Measurements from ENCODE around the gene EXOC6B. TPM values are rescaled to one million over a fixed set of nuclear protein-coding genes. Genes with fewer than 3 reads are reported as not detected.

EXOC6B gene
- total and polyA plus RNA-seq, 2 of the 8 experiments (the other 6 are each of a cell fraction or from before 2014, with no cell fraction given): 13.5 to 33.0 TPM

GRCh38 chr2:72576861-72577260 lies 249.0 kb downstream of the EXOC6B start:
- FAIRE-seq: no peak
- Histone ChIP-seq H2BK120ac (replicated peaks; ENCODE audit: low read depth, low read length) (no peak overlapping the region), H3K4ac (replicated peaks; ENCODE audit: insufficient read length, low read depth, low read length) (no peak overlapping the region), H4K91ac (replicated peaks; ENCODE audit: insufficient read length, low read length) (no peak overlapping the region), H3K36me3 (ENCODE audit: control insufficient read depth in 2 of 4, insufficient read depth in 4 of 4, low read length in 3 of 4) (no peaks in the 10 kb centered on the region), H3K9ac (replicated peaks in 1 of 4; ENCODE audit: extremely low read depth in 1 of 4, low read depth in 3 of 4, low read length in 3 of 4) (no peak overlapping the region), H3K27me3 (replicated peaks in 1 of 4; ENCODE audit: control insufficient read depth in 3 of 4, extremely low read depth in 1 of 4, insufficient read depth in 3 of 4, low read length in 3 of 4) (no peaks in the 10 kb centered on the region), H3K14ac (ENCODE audit: insufficient read length) (no peak overlapping the region), H2BK12ac (ENCODE audit: low read depth, low read length) (no peak overlapping the region), H3K23ac (ENCODE audit: insufficient read length) (no peak overlapping the region), H3K9me3 (ENCODE audit: insufficient read depth in 2 of 2, low read depth in 1 of 2, low read length in 1 of 2) (no peaks in the 10 kb centered on the region), H2BK20ac (ENCODE audit: low read length) (no peak overlapping the region), H3K27ac (ENCODE audit: low read depth, low read length) (no peak overlapping the region), H3K4me1 (replicated peaks in 1 of 4; ENCODE audit: control insufficient read depth in 3 of 4, insufficient read depth in 4 of 4, low read length in 3 of 4) (no peaks in the 10 kb centered on the region), H3K79me2 (ENCODE audit: control insufficient read depth in 1 of 2, insufficient read depth in 2 of 2, low read length in 2 of 2) (no peaks in the 10 kb centered on the region), H2BK15ac (ENCODE audit: low read length) (no peak overlapping the region), H4K20me1 (replicated peaks in 1 of 2; ENCODE audit: control insufficient read depth in 1 of 2, insufficient read depth in 2 of 2, low read length in 2 of 2) (peaks cover 0 to 1% of the 10 kb centered on the region in 2 experiments), H3K56ac (replicated peaks; ENCODE audit: insufficient read length, low read depth, low read length) (no peak overlapping the region), H2AK5ac (ENCODE audit: low read depth, low read length) (no peak overlapping the region), H2AFZ (ENCODE audit: low read length) (no peak overlapping the region), H4K5ac (ENCODE audit: insufficient read length, low read depth, low read length) (no peak overlapping the region), H3K79me1 (ENCODE audit: low read depth, low read length) (no peaks in the 10 kb centered on the region), H2BK5ac (ENCODE audit: low read depth, low read length) (no peak overlapping the region), H3K4me3 (ENCODE audit: extremely low read depth in 1 of 4, insufficient read depth in 2 of 4, low read depth in 3 of 4, low read length in 4 of 4) (no peak overlapping the region), H4K8ac (ENCODE audit: extremely low read depth, insufficient read depth, low read length) (no peak overlapping the region), H3K23me2 (ENCODE audit: low read depth, low read length) (no peaks in the 10 kb centered on the region), H3K4me2 (ENCODE audit: insufficient read depth in 1 of 2, low read depth in 2 of 2, low read length in 2 of 2) (no peak overlapping the region), H3K18ac (ENCODE audit: extremely low read depth, low read length) (no peak overlapping the region)
- ChIA-PET POLR2A (ENCODE audit: partially characterized antibody) (no interaction called here), CTCF (ENCODE audit: partially characterized antibody) (interaction anchor here (4.0 kb wide), 1 partner anchor 425 kb away, joined by 28 read pairs; no protein-coding TSS in a partner anchor)
- DNase-seq (ENCODE audit: low read depth in 1 of 2, low spot score in 2 of 2): no peak
- TF ChIP-seq SP1 (IDR thresholded peaks at IDR 0.05; ENCODE audit: low read depth, low read length): no peak
- no peak for TF ChIP-seq SUZ12 (IDR thresholded peaks at IDR 0.05; ENCODE audit: low read length)
- TF ChIP-seq SIRT6 (IDR thresholded peaks at IDR 0.05; ENCODE audit: low read length): no peak
- TF ChIP-seq TCF12 (IDR thresholded peaks at IDR 0.05; ENCODE audit: low read depth, low read length): no peak
- TF ChIP-seq GABPA (IDR thresholded peaks at IDR 0.05; ENCODE audit: borderline replicate concordance, insufficient read depth, low read length): no peak
- no peak for TF ChIP-seq CREB1 (IDR thresholded peaks at IDR 0.05)
- no peak for TF ChIP-seq BACH1 (IDR thresholded peaks at IDR 0.05; ENCODE audit: low read length)
- TF ChIP-seq KDM1A (IDR thresholded peaks at IDR 0.05; ENCODE audit: borderline replicate concordance, low read length): no peak
- TF ChIP-seq BCL11A (IDR thresholded peaks at IDR 0.05; ENCODE audit: low read depth in 2 of 2, low read length in 2 of 2): no peak
- TF ChIP-seq FOSL1 (IDR thresholded peaks at IDR 0.05; ENCODE audit: insufficient read depth, low read depth, low read length): no peak
- TF ChIP-seq EP300 (IDR thresholded peaks at IDR 0.05; ENCODE audit: borderline replicate concordance in 1 of 2, low read depth in 2 of 2, low read length in 2 of 2): no peak
- no peak for TF ChIP-seq SAP30 (IDR thresholded peaks at IDR 0.05; ENCODE audit: insufficient read depth, insufficient replicate concordance, low read length)
- TF ChIP-seq SRF (IDR thresholded peaks at IDR 0.05; ENCODE audit: low read depth, low read length): no peak
- no peak for TF ChIP-seq TEAD4 (IDR thresholded peaks at IDR 0.05; ENCODE audit: low read depth, low read length)
- no peak for TF ChIP-seq JUN (IDR thresholded peaks at IDR 0.05; ENCODE audit: low read depth, low read length)
- no peak for TF ChIP-seq RXRA (IDR thresholded peaks at IDR 0.05; ENCODE audit: insufficient read depth, low read depth, low read length)
- TF ChIP-seq NRF1 (IDR thresholded peaks at IDR 0.05; ENCODE audit: low read depth, low read length): no peak
